A673 (cell line): ENCODE results near the gene TTC39B. TPM values are rescaled to one million over a fixed set of nuclear protein-coding genes. Genes with fewer than 3 reads are reported as not detected.

ENCODE experiments used
- BruUV-seq: library from RNA; stranded (reverse); fragments of 400-500 nt; replicated peaks from 2 replicates; lab custom pipeline; 2021; lab: Mats Ljungman, UMichigan
- CTCF ChIA-PET: fragments of 300-600 bp; sonication (Branson Sonifier 250); formaldehyde crosslinking; loops from one replicate; lab custom pipeline; 2022; ENCODE audit warnings: antibody characterized with exemption; lab: Charles Lee
- POLR2A ChIA-PET: fragments of 300-600 bp; sonication (Branson Sonifier 250); formaldehyde crosslinking; loops from one replicate; lab custom pipeline; 2022; ENCODE audit warnings: antibody characterized with exemption; ENCODE audit not compliant: low non-redundant PET; lab: Charles Lee
- DNase-seq: peaks from one replicate; pipeline ENCODE4 v3.0.0-alpha.2; 2015; ENCODE audit warnings: low spot score
- H3K27ac ChIP-seq: fragments of 200-600 bp; sonication (generic); 2 replicates; pipeline ENCODE4 v1.5.1; 2016; ENCODE audit warnings: mixed run types, low read depth, mild to moderate bottlenecking, mixed read lengths, antibody characterized with exemption, low read length; ENCODE audit not compliant: poor library complexity, severe bottlenecking
- H3K27me3 ChIP-seq: fragments of 200-600 bp; sonication (generic); replicated peaks from 2 replicates; pipeline ENCODE4 v1.6.1; 2017; ENCODE audit warnings: mixed run types, low read depth, mild to moderate bottlenecking, mixed read lengths, antibody characterized with exemption, low read length; ENCODE audit not compliant: insufficient read depth, poor library complexity
- H3K36me3 ChIP-seq: fragments of 200-600 bp; sonication (generic); 2 replicates; pipeline ENCODE4 v1.6.1; 2016; ENCODE audit warnings: mixed run types, mild to moderate bottlenecking, mixed read lengths, antibody characterized with exemption, low read length; ENCODE audit not compliant: insufficient read depth, poor library complexity, severe bottlenecking
- H3K4me1 ChIP-seq: fragments of 200-600 bp; sonication (generic); 2 replicates; pipeline ENCODE4 v1.6.1; 2017; ENCODE audit warnings: mixed run types, mild to moderate bottlenecking, mixed read lengths, antibody characterized with exemption, low read length; ENCODE audit not compliant: insufficient read depth, poor library complexity, severe bottlenecking
- H3K4me3 ChIP-seq: fragments of 200-600 bp; sonication (generic); 2 replicates; pipeline ENCODE4 v1.5.1; 2016; ENCODE audit warnings: low read depth, mixed run types, mild to moderate bottlenecking, mixed read lengths, low read length; ENCODE audit not compliant: poor library complexity, severe bottlenecking
- H3K9me3 ChIP-seq: fragments of 200-600 bp; sonication (generic); 2 replicates; pipeline ENCODE4 v1.6.1; 2016; ENCODE audit warnings: mixed run types, low read depth, mild to moderate bottlenecking, mixed read lengths, antibody characterized with exemption, low read length; ENCODE audit not compliant: poor library complexity, severe bottlenecking
- CTCF ChIP-seq: fragments of 300-800, 200-600 bp; sonication (generic); conservative IDR thresholded peaks from 2 replicates; pipeline ENCODE4 v1.5.1; 2017; ENCODE audit warnings: low read depth, mild to moderate bottlenecking, antibody characterized with exemption, low read length, moderate library complexity, mixed read lengths
- EZH2 ChIP-seq: fragments of 200-600 bp; sonication (generic); IDR thresholded peaks from 2 replicates; pipeline ENCODE4 v1.6.1; 2017; ENCODE audit warnings: borderline replicate concordance, low read depth, mild to moderate bottlenecking, mixed read lengths, antibody characterized with exemption, low read length; ENCODE audit not compliant: poor library complexity, severe bottlenecking
- intact Hi-C: fragments of 100-400 bp; cut with micrococcal nuclease; formaldehyde crosslinking; loops from one replicate; pipeline ENCODE4 v1.10.0; 2022; ENCODE audit not compliant: unreplicated experiment
- total RNA-seq: library from RNA; stranded (reverse); gene quantifications from 2 replicates; pipeline ENCODE4 v1.2.3, GENCODE V29; 2021

Gene TTC39B
- total RNA-seq, 1 experiment from 2014 or later = 0.52 TPM

GRCh38 chr9:15180124-15180523 lies 126.9 kb downstream of the TTC39B start:
- H3K36me3 ChIP-seq = no peaks in the 10 kb centered on the region
- no peak overlapping the region for H3K4me3 ChIP-seq
- no peak overlapping the region for H3K27ac ChIP-seq
- DNase-seq = no peak
- ChIA-PET POLR2A (no interaction called here), CTCF (no interaction called here)
- H3K27me3 ChIP-seq = no peaks in the 10 kb centered on the region
- intact Hi-C loops = no loop called here
- H3K4me1 ChIP-seq = no peaks in the 10 kb centered on the region
- no TSS peak for BruUV-seq
- no peak for TF ChIP-seq CTCF
- TF ChIP-seq EZH2 = no peak
- H3K9me3 ChIP-seq = no peaks in the 10 kb centered on the region

GRCh38 chr9:15178631-15179030 lies 128.4 kb downstream of the TTC39B start:
- POLR2A ChIA-PET = no interaction called here
- H3K36me3 ChIP-seq = no peaks in the 10 kb centered on the region

GRCh38 chr9:15176836-15177235 lies 130.2 kb downstream of the TTC39B start:
- Histone ChIP-seq H3K4me3 (no peak overlapping the region), H3K9me3 (no peaks in the 10 kb centered on the region), H3K4me1 (no peaks in the 10 kb centered on the region), H3K36me3 (no peaks in the 10 kb centered on the region), H3K27me3 (no peaks in the 10 kb centered on the region), H3K27ac (no peak overlapping the region)
- no peak for TF ChIP-seq CTCF
- TF ChIP-seq EZH2 = no peak
- DNase-seq = no peak
- intact Hi-C loops = no loop called here
- ChIA-PET POLR2A (no interaction called here), CTCF (no interaction called here)
- BruUV-seq = no TSS peak

More at GRCh38 chr9:15178631-15179030, 128.4 kb downstream of the TTC39B start:
- H3K4me1 ChIP-seq = no peaks in the 10 kb centered on the region
- intact Hi-C loops = no loop called here
- no peak for TF ChIP-seq CTCF
- no peak for DNase-seq
- no peak overlapping the region for H3K4me3 ChIP-seq
- H3K9me3 ChIP-seq = no peaks in the 10 kb centered on the region
- H3K27me3 ChIP-seq = no peaks in the 10 kb centered on the region
- CTCF ChIA-PET = no interaction called here
- BruUV-seq = no TSS peak
- H3K27ac ChIP-seq = no peak overlapping the region
